NCI-H1092 treated with DMSO at 0.1 percent for 48 hours (cell line): ENCODE results near the gene KRTAP10-1.

Experiments used
- DNase-seq: peaks from one replicate; lab custom pipeline; 2025; lab: John Stamatoyannopoulos, UW

KRTAP10-1 gene

GRCh38 chr21:44515359-44516165, 24.4 kb downstream of the KRTAP10-1 start:
- no peak for DNase-seq

- no peak for DNase-seq
Observed at GRCh38 chr21:44514746-44515358, 25.1 kb downstream of the KRTAP10-1 start.

GRCh38 chr21:44514218-44514520, 25.8 kb downstream of the KRTAP10-1 start:
- no peak for DNase-seq

GRCh38 chr21:44513389-44514217, 26.4 kb downstream of the KRTAP10-1 start:
- DNase-seq = peak; percentile 65

- DNase-seq = peak; percentile 40
Observed at GRCh38 chr21:44512496-44513388, 27.3 kb downstream of the KRTAP10-1 start.

GRCh38 chr21:44511938-44512275, 28.1 kb downstream of the KRTAP10-1 start:
- no peak for DNase-seq

- DNase-seq = no peak
Observed at GRCh38 chr21:44511219-44511937, 28.6 kb downstream of the KRTAP10-1 start.

GRCh38 chr21:44510508-44511218, 29.3 kb downstream of the KRTAP10-1 start:
- DNase-seq = peak; percentile 39

- DNase-seq = no peak
Observed at GRCh38 chr21:44510109-44510507, 29.9 kb downstream of the KRTAP10-1 start.

GRCh38 chr21:44509539-44509938, 30.5 kb downstream of the KRTAP10-1 start:
- peak; percentile 59 for DNase-seq

- DNase-seq = no peak
Observed at GRCh38 chr21:44508711-44509445, 31.1 kb downstream of the KRTAP10-1 start.

- DNase-seq = no peak
Observed at GRCh38 chr21:44508426-44508710, 31.6 kb downstream of the KRTAP10-1 start.

- DNase-seq = no peak
Observed at GRCh38 chr21:44507673-44508425, 32.1 kb downstream of the KRTAP10-1 start.

- no peak for DNase-seq
Observed at GRCh38 chr21:44506279-44507255, 33.4 kb downstream of the KRTAP10-1 start.

GRCh38 chr21:44505673-44506278, 34.2 kb downstream of the KRTAP10-1 start:
- no peak for DNase-seq

GRCh38 chr21:44503901-44504399, 36.0 kb downstream of the KRTAP10-1 start:
- no peak for DNase-seq
